HepG2 (cell line): ENCODE results near the gene PRCP.

ENCODE experiments used
- ARHGAP35 ChIP-seq: sonication (generic); formaldehyde crosslinking; IDR thresholded peaks from 2 replicates; pipeline ENCODE4 v1.9.0; 2022; ENCODE audit warnings: mild to moderate bottlenecking, inconsistent platforms, moderate library complexity, missing genetic modification reagents, borderline replicate concordance
- CAMTA2 ChIP-seq: sonication (generic); formaldehyde crosslinking; IDR thresholded peaks from 2 replicates; pipeline ENCODE4 v1.4.0; 2020; ENCODE audit warnings: mild to moderate bottlenecking, missing genetic modification reagents, borderline replicate concordance
- CBX2 ChIP-seq, 2 experiments: fragments of 200-600 bp in 1 of 2; sonication (generic); formaldehyde crosslinking in 1 of 2; IDR thresholded peaks; 2 replicates each; pipeline versions ENCODE4 v1.7.0 to v1.8.1; 2018 to 2022; ENCODE audit warnings: low read depth in 2 of 2, low read length in 1 of 2, mild to moderate bottlenecking in 1 of 2, missing genetic modification reagents in 1 of 2
- POLR2A ChIP-seq, 2 experiments: IDR thresholded peaks; 2 replicates each; pipeline ENCODE4 v1.6.1; 2011; ENCODE audit warnings: low read depth in 2 of 2, low read length in 2 of 2, mild to moderate bottlenecking in 1 of 2, moderate library complexity in 1 of 2; ENCODE audit not compliant: insufficient read depth in 1 of 2
- SMARCC2 ChIP-seq: fragments of 450-650 bp; IDR thresholded peaks from 2 replicates; pipeline ENCODE4 v1.6.1; 2017; ENCODE audit warnings: antibody characterized with exemption, mild to moderate bottlenecking
- TCF12 ChIP-seq, 2 experiments: fragments of 450-650 bp in 1 of 2; sonication (generic) in 1 of 2; formaldehyde crosslinking in 1 of 2; IDR thresholded peaks; 2 replicates each; pipeline versions ENCODE4 v1.6.1 to v1.8.0; 2017 to 2022; ENCODE audit warnings: antibody characterized with exemption in 1 of 2, mild to moderate bottlenecking in 1 of 2, missing genetic modification reagents in 1 of 2, moderate library complexity in 1 of 2
- ZNF10 ChIP-seq: sonication (generic); formaldehyde crosslinking; IDR thresholded peaks from 2 replicates; pipeline ENCODE4 v1.4.0; 2020; ENCODE audit warnings: mild to moderate bottlenecking, low read depth, missing genetic modification reagents, borderline replicate concordance
- ZNF17 ChIP-seq: sonication (generic); formaldehyde crosslinking; IDR thresholded peaks from 2 replicates; pipeline ENCODE4 v1.5.0; 2020; ENCODE audit warnings: mild to moderate bottlenecking, missing genetic modification reagents
- ZNF724P ChIP-seq: sonication (generic); formaldehyde crosslinking; IDR thresholded peaks from 2 replicates; pipeline ENCODE4 v1.8.0; 2022; ENCODE audit warnings: missing genetic modification reagents, borderline replicate concordance
- TF ChIP-seq, protein P1 (sequence below): sonication (generic); formaldehyde crosslinking; IDR thresholded peaks from 2 replicates; pipeline ENCODE4 v1.5.0; 2020; ENCODE audit warnings: mild to moderate bottlenecking, missing genetic modification reagents, moderate library complexity

DNA sequence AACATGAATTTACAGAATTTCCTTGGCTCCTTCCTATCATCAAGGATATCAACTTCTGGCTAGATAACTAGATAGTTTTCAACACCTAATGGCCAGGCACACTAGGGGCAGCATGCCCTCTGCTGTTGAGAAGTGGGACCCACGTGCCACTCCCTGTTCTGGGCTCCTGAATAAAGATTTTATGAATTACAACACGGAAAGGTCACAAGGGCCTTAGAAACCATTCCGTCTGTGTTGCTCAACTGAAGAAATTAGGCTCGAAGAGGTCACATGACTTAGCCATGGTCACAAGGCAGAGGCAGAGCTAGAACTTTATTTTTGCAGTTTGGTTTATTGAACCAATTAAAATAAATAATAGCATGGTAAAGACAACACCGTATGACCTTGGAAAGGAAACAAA lies 36.0 kb downstream of the PRCP start:
- no peak for TF ChIP-seq CBX2 (IDR thresholded peaks at IDR 0.05; ENCODE audit: low read depth, low read length)
- TF ChIP-seq CBX2 (CRISPR knock-in tag; IDR thresholded peaks at IDR 0.05; ENCODE audit: low read depth) = no peak
- TF ChIP-seq ARHGAP35 (CRISPR knock-in tag) = no peak
- TF ChIP-seq ZNF17 (CRISPR knock-in tag) = no peak
- TF ChIP-seq, protein P1, sequence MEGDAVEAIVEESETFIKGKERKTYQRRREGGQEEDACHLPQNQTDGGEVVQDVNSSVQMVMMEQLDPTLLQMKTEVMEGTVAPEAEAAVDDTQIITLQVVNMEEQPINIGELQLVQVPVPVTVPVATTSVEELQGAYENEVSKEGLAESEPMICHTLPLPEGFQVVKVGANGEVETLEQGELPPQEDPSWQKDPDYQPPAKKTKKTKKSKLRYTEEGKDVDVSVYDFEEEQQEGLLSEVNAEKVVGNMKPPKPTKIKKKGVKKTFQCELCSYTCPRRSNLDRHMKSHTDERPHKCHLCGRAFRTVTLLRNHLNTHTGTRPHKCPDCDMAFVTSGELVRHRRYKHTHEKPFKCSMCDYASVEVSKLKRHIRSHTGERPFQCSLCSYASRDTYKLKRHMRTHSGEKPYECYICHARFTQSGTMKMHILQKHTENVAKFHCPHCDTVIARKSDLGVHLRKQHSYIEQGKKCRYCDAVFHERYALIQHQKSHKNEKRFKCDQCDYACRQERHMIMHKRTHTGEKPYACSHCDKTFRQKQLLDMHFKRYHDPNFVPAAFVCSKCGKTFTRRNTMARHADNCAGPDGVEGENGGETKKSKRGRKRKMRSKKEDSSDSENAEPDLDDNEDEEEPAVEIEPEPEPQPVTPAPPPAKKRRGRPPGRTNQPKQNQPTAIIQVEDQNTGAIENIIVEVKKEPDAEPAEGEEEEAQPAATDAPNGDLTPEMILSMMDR (CRISPR knock-in tag) = peak; percentile 80
- TF ChIP-seq CAMTA2 = no peak
- TF ChIP-seq ZNF10 = no peak
- no peak for TF ChIP-seq ZNF724P (CRISPR knock-in tag)
- TF ChIP-seq POLR2A (IDR thresholded peaks at IDR 0.05; ENCODE audit: insufficient read depth in 1 of 2, low read depth in 2 of 2, low read length in 2 of 2) = no peak
- no peak for TF ChIP-seq TCF12 (IDR thresholded peaks at IDR 0.05)
- no peak for TF ChIP-seq TCF12 (CRISPR knock-in tag; IDR thresholded peaks at IDR 0.05)
- TF ChIP-seq SMARCC2 = no peak
